ENCODE results near the gene EN1. TPM values are rescaled to one million over a fixed set of nuclear protein-coding genes. Genes with fewer than 3 reads are reported as not detected.

The EN1 gene
- total RNA-seq, 1 experiment from 2014 or later = not detected

- no peak for DNase-seq (ENCODE audit: low spot score)
Observed at GRCh38 chr2:118843483-118844132, 3.8 kb downstream of the EN1 start.

GRCh38 chr2:118842661-118843482 lies 4.6 kb downstream of the EN1 start:
- DNase-seq (ENCODE audit: low spot score) = no peak

GRCh38 chr2:118841828-118842461 lies 5.5 kb downstream of the EN1 start:
- no peak for DNase-seq (ENCODE audit: low spot score)

GRCh38 chr2:118841450-118841827 lies 6.0 kb downstream of the EN1 start:
- no peak for DNase-seq (ENCODE audit: low spot score)

DNA sequence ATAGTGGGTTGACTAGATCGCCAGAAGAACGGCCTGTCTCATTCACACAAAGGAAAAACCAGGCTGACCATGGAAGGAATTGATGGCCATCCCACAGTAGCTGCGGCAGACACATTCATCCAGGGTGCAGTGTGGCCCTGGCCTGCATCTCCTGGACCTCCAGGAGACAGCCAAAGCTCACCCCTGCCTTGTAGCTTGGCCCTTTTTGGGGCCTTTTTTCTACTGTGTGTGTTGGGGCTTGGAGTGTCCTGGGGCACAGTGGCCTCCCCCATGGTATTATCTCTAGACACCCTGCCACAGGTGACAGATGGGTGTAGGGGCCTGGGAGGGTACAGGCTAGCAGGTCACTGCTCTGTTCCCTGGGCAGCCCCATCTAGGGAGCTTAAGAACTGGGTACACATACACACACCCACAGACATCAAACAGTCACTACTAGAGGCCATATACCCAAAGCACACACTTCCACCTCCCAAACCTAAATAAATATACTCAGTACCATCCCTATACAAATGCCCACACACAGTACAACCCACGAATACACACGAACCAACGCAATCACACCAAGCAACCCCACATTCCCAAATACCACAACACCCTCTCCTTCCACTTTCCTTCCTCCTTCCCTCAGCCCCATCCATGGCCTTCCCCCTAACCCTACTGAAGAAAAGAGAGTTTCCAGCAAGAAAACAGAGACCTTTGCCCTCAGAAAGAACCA lies 8.6 kb downstream of the EN1 start:
- no peak for DNase-seq (ENCODE audit: low spot score)

DNA sequence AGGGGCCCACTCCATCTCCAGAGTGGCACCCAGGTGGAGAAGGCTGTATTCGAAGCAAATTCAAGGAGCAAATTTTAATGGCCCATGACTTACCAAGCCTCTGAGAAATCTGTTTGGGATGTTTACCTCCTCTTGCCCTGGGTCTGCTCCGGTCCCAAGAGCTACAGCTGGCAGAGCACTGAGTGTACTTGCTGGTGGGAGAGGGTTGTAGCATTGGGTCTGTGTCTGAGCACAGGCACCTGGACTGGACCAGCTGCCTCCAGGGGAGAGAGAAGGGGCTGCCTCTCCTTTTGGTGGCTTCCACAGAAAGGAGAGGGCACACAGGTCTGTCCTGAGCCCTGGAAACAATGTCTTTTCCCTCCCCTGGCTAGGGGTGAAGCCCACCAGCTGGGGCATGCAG lies 9.8 kb downstream of the EN1 start:
- DNase-seq (ENCODE audit: low spot score) = no peak

- DNase-seq (ENCODE audit: low spot score) = no peak
Observed at GRCh38 chr2:118837067-118837466, 10.4 kb downstream of the EN1 start.

GRCh38 chr2:118836411-118836930 lies 11.0 kb downstream of the EN1 start:
- DNase-seq (ENCODE audit: low spot score) = no peak

GRCh38 chr2:118835746-118836410 lies 11.6 kb downstream of the EN1 start:
- DNase-seq (ENCODE audit: low spot score) = no peak

DNA sequence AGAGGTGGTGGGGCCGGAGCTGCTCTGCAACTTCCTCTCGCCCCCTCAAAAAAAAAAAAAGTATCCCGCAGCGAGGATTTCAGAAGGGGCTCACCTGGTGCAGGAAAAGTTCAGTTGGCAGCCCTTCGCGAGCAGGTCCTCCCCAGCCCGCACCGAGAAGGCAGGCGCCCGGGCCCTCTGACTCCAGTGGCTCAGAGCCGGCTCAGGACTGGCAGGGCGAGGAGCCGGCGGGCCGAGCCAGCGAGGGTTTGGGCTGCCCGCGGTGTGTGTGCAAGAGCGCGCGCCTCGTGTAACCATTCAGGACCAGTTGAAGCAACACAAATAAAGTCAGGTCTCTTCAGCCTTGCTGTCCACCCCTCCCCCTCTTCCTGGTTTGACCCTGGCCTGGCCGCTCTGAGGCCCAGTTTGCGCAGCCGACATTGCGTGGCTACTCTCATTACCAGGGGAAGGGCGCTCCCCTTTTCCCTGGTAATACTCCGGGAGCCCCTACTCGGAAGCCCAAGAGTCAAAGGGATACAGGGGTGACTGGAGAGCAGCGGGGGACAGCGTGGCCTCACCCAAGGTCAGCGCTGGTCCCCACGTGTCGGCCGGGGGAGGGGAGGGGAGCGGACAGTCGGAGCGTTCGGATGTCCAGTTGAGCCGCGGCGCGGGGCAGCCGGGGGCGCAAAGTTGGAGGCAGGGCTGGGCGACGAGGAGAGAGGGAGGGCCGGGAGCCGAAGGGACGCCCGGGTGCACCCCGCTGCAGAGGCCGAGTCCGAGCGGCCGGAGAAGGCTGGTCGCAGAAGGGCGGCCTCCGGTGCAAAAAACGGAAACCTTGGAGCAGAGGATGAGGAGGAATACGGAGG lies 12.3 kb downstream of the EN1 start:
- DNase-seq (ENCODE audit: low spot score) = no peak

- no peak for DNase-seq (ENCODE audit: low spot score)
Observed at GRCh38 chr2:118834440-118834810, 13.0 kb downstream of the EN1 start.

GRCh38 chr2:118833716-118834439 lies 13.6 kb downstream of the EN1 start:
- no peak for DNase-seq (ENCODE audit: low spot score)

DNA sequence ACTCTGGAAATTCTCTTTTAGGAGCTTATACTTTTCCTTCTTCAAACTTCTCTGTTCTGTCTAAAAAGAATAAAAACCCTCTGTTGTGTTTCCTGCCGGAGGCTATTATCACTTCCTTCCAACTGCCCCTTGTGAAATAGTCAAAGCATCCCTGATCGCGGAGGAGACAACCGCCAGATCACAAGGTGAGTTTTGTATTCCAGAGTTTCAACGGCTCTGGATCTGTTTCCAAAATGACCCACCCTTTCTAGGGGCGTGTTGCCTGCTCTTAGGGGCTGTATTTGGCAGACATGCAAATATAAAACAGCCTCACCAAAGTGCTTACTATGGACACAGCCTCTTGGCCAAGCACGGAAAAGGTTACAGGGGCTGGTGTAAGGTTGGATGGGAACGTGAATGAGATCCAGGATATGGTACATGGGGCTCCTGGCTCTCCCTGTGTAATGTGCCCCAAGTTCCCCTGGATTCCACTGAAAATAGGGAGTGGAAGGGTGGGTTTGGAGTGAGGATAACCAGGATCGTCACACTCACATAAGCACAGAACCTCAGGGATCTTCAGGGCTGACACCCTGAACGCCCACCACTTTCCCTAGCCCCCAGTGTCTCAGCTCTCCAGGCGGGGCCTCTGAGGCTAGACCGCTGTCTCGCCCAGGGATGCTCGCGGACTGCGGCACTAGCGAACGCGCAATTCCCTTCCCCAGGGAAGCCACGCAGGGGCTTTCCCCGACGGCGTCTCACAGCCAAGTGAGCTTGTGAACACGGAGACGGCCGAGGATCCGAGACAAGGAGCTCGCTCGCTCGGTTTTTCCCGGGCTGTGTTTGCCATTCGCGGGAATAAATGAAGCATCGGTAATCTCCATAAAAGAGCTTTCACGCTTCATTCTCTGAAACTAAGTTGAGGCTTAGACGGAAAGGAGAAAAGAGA lies 14.4 kb downstream of the EN1 start:
- no peak for DNase-seq (ENCODE audit: low spot score)

- DNase-seq (ENCODE audit: low spot score) = no peak
Observed at GRCh38 chr2:118832071-118832790, 15.2 kb downstream of the EN1 start.

- no peak for DNase-seq (ENCODE audit: low spot score)
Observed at GRCh38 chr2:118830881-118831280, 16.6 kb downstream of the EN1 start.

GRCh38 chr2:118830118-118830517 lies 17.3 kb downstream of the EN1 start:
- no peak for DNase-seq (ENCODE audit: low spot score)

DNA sequence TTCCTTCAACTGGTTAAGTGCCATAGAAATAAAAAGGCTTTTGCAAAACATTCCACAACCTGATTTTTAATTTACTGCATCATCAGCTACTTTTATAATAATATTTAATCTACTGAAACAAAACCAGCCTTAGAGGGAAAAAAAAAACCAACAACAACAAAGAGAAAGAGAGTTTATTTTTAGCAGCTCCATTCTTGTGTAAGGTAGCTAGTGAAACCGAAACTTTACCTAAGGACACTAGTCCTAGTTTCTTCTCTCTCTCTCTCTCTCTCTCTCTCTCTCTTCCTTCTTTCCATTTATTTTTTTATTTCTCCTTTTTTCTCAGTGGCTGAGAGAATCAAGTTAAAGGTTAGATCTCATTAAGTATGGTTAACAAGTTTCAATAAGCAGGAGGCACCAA lies 21.4 kb downstream of the EN1 start:
- DNase-seq (ENCODE audit: low spot score) = no peak

DNA sequence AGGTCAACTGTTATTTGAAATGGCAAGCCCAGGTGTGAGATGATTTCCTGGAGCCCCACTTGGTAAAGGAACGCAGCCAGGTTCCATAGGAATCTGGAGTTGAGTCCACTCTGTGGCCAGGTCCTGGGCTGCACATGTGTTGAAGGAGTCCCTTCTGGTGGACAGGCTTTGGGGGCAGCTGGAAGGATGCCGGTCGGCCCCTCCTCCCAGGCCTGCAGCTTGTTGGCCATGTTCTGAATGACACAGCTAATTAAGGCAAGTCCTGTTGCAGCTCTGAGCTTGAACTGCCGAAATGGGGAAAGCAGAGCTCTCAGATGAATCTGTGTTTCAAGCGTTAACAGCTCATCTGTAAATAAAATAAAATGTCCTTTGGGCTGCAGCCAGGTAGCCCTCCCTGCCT lies 23.8 kb downstream of the EN1 start:
- no peak for DNase-seq (ENCODE audit: low spot score)
